HK-2 (cell line): ENCODE measurements around the gene PCYT2.

ENCODE experiments used
- DNase-seq: peaks from one replicate; pipeline ENCODE4 v3.0.0-alpha.2; 2018; ENCODE audit not compliant: unreplicated experiment

Gene PCYT2

DNA sequence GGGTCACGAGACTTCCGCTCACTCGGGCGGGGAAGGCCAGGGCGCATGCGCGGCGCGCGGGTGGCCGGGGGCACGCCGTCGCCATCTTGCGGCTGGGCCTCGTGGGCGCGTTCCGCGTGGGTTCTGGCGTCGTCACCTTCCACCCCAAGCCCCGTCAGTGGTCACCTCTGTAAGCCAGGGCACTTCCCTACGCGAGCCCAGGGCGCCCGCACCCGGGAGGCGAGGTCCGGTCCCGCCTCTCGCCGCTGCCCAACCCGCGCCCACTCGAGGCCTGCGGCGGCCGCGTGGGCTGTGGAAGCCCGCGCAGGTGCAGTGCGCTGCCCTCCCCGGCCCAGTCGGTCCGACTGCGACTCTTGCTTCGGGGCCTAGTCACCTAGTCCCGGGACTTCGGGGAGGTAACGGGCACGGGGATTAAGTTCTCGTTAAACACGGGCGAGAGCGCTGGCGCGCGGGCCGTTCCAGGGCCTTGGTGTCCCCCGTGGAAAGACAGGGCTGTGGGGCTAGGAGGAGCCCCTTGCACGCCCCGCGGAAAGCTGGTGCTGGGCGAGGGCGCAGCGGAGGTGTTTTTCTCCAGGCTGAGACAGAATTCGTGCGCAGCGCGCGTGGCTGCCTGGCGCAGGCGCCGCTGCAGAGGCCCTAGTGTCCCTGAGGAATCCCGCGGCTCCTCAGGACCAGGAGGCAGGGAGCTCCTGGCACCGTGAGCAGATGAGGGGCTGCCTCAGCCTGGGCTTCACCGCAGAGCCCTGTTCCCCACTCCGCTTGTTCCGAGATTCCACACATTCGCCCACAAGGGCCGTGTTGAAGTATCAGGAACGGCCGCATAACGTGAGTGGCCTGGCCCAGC is 39.6 kb downstream of the PCYT2 start:
- DNase-seq: peak; percentile 94

- no peak for DNase-seq
Observed at GRCh38 chr17:81870981-81871386, 40.2 kb downstream of the PCYT2 start, which contains the start of gene ARHGDIA. TSS of gene ARHGDIA (minus strand) at chr17:81871337. CDS start at chr17:81869930, 1,407 bp downstream.

- peak; percentile 54 for DNase-seq
Observed at GRCh38 chr17:81870131-81870980, 40.8 kb downstream of the PCYT2 start.

DNA sequence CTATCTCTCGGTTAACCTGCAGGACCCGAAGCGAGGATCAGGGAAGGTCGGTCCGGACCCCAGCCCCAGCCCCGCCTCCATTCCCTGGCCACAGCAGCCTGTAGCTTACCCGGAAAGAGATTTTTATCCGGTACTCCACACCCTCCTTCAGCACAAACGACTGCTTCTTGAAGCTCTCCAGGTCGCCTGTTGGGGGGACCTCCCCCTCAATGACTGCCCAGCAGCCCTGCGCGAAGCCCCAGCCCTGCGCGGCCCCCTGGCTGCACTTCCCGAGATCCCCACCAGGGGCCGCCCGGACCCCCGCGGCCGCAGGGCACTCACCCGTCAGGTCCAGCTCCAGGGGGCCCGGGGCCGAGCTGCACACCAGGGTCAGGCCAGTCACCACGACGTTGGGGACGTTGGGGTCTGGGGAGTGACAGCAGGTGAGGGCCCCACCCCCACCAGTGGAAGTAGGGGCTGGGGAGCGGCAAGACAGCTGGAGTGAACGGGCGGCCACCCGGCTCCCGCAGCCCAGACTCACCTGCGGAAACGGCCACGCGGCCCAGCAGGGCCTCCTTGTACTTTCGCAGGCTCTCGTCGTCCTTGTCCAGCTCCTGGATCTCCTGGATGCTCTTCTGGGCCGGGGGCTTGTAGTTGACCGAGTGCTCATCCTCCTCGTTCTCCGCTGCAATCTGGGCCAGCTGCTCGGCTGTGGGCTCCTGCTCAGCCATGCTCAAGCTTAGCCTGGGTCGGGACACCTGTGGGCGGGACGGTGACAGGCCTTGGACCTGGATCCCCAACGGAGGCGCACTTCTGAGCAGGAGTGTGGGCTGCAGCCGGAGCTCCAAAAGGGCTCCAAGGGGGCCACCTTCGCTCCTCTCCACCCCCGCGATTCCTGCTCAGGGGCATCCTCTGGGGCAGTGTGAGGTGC is 41.7 kb downstream of the PCYT2 start:
- DNase-seq: no peak

GRCh38 chr17:81868674-81869220 is 42.5 kb downstream of the PCYT2 start:
- peak; percentile 88 for DNase-seq

GRCh38 chr17:81867991-81868673 is 43.1 kb downstream of the PCYT2 start:
- peak; percentile 41 for DNase-seq

DNA sequence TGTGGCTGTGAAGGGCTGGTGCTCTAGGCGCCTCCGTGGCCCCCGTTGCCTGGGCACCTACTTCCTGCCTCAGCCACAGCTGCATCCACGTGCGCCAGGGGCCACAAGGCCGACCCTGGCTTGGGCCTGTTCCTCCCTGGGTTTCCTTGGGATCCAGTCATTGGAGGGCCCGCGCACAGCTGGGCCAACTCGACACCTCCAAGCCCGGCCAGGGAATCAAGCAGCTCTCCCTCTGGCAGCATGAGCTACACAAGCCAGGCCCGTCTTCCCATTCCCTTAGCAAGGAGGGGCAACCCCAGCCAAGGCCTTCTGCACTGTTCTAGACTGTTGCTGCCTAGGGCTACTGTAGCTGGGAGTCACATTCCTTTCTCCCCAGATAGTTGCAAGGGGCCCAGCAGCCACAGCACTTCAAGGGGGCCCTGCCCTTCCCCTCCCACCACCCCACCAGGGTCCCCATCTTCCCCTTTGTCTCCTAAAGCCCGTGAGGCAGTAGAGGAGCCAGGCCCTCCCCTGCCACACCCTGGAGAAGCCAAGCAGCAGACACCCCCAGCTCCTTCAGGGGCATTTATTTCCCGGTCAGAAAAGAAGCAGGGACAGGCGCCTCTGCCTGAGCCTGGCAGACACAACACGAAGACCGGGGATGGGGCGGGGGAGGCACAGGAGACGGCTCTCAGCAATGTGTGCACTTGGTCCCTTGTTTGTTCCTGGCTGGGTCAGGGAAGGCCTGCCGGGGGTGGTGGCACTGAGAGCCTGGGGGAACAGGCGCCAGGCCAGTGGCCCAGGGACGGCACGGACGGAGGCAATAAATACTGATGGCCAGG is 43.8 kb downstream of the PCYT2 start:
- DNase-seq: peak; percentile 63

DNA sequence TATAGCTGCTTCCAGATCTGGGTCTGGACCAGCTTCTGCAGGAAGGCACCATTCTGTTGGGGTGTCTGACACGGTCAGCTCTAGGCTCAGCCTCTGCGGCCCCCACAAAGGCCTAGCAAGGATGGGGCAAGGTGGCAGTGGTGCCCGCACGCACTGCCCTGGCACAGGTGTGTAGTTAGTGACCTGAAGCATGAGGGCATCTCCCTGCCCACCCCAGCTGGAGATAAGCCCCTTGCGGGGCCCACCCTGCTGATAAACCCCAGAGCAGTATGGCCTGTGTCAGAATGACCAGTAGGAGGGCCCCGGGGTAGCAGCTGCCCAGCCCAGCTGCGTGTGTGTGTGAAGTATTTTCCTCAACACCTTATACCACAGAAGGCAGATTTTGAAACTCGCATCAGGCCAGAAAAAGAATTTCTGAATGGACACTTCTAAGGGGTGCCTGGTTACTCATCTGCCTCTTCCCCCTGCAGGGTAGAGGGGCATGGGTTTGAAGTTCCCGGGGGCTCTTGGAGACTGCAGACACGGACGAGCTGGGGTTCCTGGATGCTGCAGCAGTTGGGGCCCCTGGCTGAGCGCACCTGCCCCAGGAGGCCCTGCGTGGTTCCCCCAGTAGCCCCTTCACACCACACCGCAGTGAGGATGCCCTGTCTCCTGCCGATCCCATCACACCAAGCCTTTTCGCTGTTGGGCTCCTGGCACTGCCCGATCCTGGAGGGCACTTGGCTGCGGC is 44.6 kb downstream of the PCYT2 start:
- DNase-seq: no peak

DNA sequence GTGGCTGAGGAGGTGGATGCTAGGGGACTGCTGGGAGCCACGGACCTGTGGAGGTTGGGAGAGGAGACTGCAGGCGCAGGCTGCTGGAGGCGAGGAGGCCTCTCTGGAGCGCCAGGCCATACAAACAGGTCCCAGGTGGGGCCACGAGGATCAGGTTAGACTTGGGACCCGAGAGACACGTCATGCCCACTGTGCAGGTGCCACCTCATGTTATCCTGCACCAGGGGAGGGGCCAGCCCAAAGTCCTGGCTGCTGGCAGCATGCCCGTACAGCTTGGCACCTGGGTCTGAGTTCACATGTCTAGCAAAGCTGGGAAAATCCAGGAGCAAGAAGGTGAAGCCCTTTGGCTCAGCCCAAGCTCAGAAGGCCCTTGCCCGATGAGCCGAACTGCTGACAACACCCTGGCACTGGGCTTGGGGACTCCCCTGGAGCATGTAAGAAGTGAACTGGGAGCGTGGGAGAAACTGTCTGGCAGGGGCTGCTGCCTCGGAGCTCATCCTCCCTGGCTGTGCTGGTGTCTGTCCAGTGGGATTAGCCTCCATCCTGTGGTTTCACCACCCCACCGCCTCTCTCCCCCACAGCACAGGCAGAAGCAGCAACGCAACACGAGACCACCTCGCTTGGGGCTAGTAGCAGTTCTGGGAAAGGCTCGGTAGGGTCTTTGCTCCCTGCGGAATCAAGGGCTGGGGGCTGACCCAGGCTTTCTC is 45.3 kb downstream of the PCYT2 start:
- DNase-seq: no peak

GRCh38 chr17:81865358-81865732 is 45.9 kb downstream of the PCYT2 start:
- DNase-seq: no peak

- DNase-seq: no peak
Observed at GRCh38 chr17:81863833-81864768, 47.1 kb downstream of the PCYT2 start.

DNA sequence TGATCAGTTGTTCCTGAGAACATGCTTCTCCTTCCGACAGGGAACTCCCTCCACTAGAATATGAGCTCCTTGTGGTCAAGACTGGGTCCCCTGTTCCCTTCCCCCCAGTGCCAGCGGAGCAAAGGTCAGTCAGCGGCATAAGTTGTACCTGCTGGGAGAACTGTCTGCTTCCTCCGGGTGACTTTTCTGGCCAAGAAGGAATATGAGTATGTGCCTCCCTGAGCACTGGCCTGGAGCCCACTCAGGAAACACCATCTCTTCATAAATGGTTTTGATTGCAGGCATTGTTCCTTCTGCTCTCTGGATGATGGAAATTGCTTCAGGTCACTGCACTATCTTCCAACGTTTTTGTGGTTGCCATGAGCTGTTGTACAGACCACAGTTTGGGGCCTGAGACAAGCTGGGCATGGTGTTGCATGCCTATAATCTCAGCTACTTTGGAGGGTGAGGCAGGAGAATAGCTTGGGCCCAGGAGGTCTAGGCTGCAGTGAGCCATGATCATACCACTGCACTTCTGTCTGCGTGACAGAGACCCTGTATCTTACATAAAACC is 48.0 kb downstream of the PCYT2 start:
- DNase-seq: no peak

DNA sequence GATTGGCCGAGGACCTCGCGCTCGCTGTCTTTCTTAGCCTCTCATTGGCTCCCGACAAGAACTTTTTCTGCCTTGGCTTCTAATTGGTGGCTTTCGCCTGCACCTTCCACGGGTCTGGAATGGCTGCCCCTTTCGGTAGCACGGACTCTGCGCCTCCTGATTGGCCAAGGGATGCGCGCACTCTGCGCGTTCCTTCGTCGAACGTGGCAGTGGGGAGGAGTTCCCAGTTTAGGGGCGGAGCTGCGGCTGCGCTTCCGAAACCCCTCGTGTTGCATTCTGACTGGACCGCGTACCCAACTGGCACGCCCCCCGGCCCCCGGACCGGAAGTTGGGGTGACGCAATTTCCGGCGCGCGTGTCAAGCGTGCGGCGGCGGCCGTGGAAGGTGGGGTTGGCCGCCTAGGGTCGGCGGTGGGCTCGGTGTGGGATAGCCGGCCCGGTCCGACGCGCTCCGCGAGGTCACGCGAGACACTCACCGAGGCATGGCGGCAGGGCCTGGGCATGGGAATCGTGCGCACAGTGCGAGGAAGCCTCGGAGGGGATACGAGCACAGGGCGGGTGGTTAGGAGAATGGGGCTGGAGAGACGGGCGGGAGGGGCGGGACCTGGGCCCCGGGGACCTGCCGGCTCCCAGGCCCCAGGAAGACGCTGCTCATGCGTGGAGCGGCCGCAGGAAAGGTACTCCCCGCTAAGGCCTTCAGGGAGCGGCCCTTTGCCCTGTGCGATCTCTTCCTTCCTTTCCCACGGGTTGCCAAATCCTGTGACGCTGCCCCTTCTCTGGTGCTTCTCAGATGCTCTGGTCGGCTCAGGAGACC is 50.2 kb downstream of the PCYT2 start:
- DNase-seq: peak; percentile 99

DNA sequence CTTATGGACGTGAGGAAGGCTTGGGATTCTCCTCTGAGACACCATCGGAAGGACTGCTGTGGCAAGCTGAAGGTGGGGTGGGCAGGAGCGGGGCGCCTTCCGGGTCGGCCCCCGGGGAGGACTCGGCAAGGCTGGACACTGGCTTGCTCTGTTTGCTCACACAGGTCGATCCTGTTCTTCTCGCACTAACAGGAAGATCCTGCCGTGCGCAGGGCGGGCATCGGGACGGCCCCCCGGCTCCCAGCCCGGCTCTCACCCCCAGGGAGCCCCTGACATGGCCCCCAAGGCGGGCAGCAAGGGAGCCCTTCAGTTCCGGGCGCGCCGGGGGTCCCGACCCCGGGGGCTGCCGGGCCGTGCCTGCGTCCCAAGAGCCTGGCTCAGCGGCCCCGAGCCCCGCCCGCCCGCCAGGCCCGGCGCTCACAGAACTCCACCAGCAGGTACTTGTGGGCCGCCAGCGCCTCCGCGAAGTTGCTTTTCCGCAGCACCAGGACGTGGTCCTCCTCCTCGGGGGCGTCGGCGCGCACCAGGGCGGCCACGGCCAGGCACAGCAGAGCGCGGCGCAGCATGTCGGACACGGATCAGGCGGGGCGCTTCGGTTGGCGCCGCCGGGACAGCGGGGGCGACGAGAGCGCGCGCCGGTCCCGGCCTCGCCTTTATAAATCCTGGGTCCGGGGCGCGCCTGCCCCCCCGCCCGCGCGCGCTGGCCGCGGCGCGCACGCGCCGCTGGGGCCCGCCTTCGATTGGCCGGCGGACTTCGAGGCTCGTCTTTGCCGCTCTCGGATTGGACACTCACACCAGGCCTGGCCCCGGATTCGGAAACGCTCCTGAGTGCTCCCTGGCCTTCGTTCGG is 51.1 kb downstream of the PCYT2 start, which contains the start of gene P4HB:
Gene P4HB, minus strand, starts transcription at position 630 of the 850 bp plus-strand sequence. Its CDS starts 64 bp downstream, at position 566.
- no peak for DNase-seq
